ENCODE results near the gene GUCD1. TPM values are rescaled to one million over a fixed set of nuclear protein-coding genes. Genes with fewer than 3 reads are reported as not detected.

Gene GUCD1
- total RNA-seq, 1 experiment from 2014 or later = 87.4 TPM

DNA sequence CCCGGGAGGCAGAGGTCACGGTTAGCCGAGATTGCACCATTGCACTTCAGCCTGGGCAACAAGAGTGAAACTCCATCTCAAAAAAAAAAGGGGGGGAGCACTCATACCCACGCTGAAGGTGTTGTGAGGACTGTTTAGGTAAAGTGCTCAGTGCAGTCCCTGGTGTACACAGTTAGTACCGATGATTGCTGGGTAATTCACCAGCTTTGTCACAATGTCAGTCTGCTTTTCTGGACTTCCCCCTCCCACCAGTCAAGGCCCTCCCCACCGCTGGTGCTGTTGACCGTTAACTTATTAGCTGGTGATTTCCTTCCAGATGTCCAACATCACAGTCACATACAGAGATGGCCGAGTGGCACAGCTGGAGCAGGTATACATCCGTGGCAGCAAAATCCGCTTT lies 12.7 kb upstream of the GUCD1 start:
- no CpG with 5 or more reads among the region's 10 CpGs for WGBS (ENCODE audit: extremely low coverage, insufficient read length, low lambda C conversion rate)

More for the DNA sequence above, 12.7 kb upstream of the GUCD1 start:
- no peak overlapping the region for H3K9ac ChIP-seq (ENCODE audit: extremely low read depth, insufficient read length, low read length)
- H2BK12ac ChIP-seq (ENCODE audit: insufficient read length, low read depth, low read length) = no peak overlapping the region
- H3K4me2 ChIP-seq (ENCODE audit: insufficient read depth, insufficient read length, low read length) = no peak overlapping the region
- H4K91ac ChIP-seq (ENCODE audit: insufficient read length, low read depth, low read length) = no peak overlapping the region
- no peak overlapping the region for H3K14ac ChIP-seq (ENCODE audit: insufficient read depth, low read length)
- H3K9me3 ChIP-seq (ENCODE audit: control insufficient read depth, low read depth, low read length) = no peaks in the 10 kb centered on the region
- TF ChIP-seq, protein P1, sequence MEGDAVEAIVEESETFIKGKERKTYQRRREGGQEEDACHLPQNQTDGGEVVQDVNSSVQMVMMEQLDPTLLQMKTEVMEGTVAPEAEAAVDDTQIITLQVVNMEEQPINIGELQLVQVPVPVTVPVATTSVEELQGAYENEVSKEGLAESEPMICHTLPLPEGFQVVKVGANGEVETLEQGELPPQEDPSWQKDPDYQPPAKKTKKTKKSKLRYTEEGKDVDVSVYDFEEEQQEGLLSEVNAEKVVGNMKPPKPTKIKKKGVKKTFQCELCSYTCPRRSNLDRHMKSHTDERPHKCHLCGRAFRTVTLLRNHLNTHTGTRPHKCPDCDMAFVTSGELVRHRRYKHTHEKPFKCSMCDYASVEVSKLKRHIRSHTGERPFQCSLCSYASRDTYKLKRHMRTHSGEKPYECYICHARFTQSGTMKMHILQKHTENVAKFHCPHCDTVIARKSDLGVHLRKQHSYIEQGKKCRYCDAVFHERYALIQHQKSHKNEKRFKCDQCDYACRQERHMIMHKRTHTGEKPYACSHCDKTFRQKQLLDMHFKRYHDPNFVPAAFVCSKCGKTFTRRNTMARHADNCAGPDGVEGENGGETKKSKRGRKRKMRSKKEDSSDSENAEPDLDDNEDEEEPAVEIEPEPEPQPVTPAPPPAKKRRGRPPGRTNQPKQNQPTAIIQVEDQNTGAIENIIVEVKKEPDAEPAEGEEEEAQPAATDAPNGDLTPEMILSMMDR (conservative IDR thresholded peaks at IDR 0.05) = no peak
- H3K23me2 ChIP-seq (ENCODE audit: insufficient read length, low read depth, low read length, poor library complexity, severe bottlenecking) = no peaks in the 10 kb centered on the region
- Mint-ChIP-seq H3K9me3 (no peaks in the 10 kb centered on the region), H3K4me3 (no peak overlapping the region), H3K27me3 (ENCODE audit: low read depth) (no peaks in the 10 kb centered on the region), H3K36me3 (ENCODE audit: insufficient read depth in 1 of 3, low read depth in 3 of 3) (peaks cover 44 to 74% (median 61%) of the 10 kb centered on the region in 3 experiments), H3K4me1 (no peaks in the 10 kb centered on the region), H3K27ac (no peak overlapping the region)
- H4K8ac ChIP-seq (replicated peaks; ENCODE audit: insufficient read length, low read depth, low read length) = no peak overlapping the region
- H3K27ac ChIP-seq (ENCODE audit: insufficient read length, low read depth, low read length) = no peak overlapping the region
- DNase-seq = no peak
- H3K79me1 ChIP-seq (ENCODE audit: insufficient read depth, low read depth, low read length, poor library complexity, severe bottlenecking) = peaks cover 5% of the 10 kb centered on the region
- H2BK20ac ChIP-seq (ENCODE audit: low read depth, low read length, poor library complexity, severe bottlenecking) = no peak overlapping the region
- no peak overlapping the region for H3K4ac ChIP-seq (ENCODE audit: low read depth, low read length)
- no peak overlapping the region for H2BK15ac ChIP-seq (ENCODE audit: low read depth, low read length)
- no peaks in the 10 kb centered on the region for H3K27me3 ChIP-seq (ENCODE audit: insufficient read depth, low read length)
- H3K18ac ChIP-seq (ENCODE audit: insufficient read length, low read depth, low read length) = no peak overlapping the region
- no peak overlapping the region for H2BK120ac ChIP-seq (ENCODE audit: low read depth, low read length, poor library complexity, severe bottlenecking)
- no peak overlapping the region for H2AK5ac ChIP-seq (ENCODE audit: insufficient read length, low read length)
- H2BK5ac ChIP-seq (ENCODE audit: insufficient read length, low read length) = no peak overlapping the region
- no peaks in the 10 kb centered on the region for H4K20me1 ChIP-seq (ENCODE audit: control insufficient read depth, insufficient read depth, insufficient read length)
- no peaks in the 10 kb centered on the region for H3K4me1 ChIP-seq (ENCODE audit: insufficient read depth, low read length)
- no peak overlapping the region for H4K5ac ChIP-seq (ENCODE audit: insufficient read length, low read depth, low read length)
- no peak overlapping the region for H2AFZ ChIP-seq (ENCODE audit: low read length)
- no peak overlapping the region for H3K23ac ChIP-seq (ENCODE audit: insufficient read length, low read depth, low read length)
- no peak overlapping the region for H3T11ph ChIP-seq (ENCODE audit: low read length)
- H3K56ac ChIP-seq (ENCODE audit: insufficient read length, low read depth, low read length) = no peak overlapping the region
- H3K79me2 ChIP-seq (ENCODE audit: insufficient read depth, low read length) = peaks cover 33% of the 10 kb centered on the region
